ENCODE results near the gene CLK4.

The CLK4 gene

DNA sequence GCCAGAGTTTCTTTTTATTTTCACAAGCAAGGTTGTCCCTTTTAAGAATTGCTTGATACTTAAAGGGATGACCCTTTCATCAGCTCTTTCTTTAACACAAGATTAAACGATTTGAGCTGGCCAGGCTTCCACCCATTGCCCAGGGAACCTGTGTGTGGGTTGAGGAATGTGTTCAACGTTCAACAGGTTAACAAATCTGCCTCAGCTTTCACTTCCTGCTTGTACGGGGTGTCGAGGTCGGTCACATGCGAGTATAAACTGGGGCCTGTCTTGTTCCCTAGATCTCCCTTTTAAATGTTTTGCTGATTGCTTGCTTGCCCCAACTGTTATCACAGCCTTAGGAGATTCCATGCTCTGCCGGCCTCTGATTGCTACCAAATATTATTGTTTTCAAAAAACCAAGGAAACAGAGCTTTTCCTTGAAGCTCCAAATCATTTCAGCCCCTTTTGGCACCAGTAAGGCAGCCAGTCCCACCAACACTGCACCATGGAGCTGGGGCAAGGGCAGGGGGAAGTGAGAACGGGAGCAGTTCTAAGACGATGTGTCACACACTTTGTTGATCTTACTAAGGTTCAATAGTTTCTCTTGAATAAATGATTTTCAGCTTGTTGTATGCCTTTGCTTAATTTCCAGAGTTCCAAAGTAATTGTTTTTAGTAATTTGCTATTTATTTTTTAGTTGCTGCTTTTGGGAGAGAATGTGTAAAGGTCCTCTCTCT is 10.7 kb upstream of the CLK4 start:
- peak in 1 of 56 donors; percentile 8 for DNase-seq

DNA sequence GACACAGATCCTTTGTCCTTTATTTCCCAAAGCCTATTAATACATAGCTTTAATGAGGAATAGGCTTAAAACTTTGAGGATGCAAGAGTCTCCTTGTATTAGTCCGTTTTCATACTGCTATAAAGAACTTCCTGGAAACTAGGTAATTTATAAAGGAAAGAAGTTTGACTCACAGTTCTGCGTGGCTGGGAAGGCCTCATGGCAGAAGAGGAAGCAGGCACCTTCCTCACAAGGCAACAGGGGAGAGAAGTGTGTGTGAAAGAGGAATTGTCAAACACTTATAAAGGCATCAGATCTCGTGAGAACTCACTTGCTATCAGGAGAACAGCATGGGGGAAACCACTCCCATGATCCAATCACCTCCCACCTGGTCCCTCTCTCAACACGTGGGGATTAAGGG is 5.4 kb upstream of the CLK4 start:
- no peak for DNase-seq

DNA sequence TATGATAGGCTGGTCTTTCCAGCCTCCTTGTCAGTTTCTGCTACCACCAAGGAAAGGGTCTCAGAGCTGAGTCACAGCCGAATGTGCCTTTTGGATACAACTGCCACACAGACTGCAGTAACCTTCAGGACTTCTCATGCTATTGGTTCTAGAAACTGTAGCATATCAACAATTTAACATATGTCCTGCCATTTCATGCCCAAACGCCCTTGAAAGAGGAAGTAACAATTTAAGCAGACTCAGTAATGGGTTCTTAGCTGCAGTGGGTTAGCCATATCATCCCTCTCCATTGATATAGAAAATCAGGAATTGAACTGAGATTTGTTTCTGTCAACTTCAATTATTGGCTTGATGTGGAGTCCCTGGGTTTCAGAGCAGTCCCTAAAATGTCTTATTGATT is 4.1 kb upstream of the CLK4 start:
- DNase-seq: no peak

DNA sequence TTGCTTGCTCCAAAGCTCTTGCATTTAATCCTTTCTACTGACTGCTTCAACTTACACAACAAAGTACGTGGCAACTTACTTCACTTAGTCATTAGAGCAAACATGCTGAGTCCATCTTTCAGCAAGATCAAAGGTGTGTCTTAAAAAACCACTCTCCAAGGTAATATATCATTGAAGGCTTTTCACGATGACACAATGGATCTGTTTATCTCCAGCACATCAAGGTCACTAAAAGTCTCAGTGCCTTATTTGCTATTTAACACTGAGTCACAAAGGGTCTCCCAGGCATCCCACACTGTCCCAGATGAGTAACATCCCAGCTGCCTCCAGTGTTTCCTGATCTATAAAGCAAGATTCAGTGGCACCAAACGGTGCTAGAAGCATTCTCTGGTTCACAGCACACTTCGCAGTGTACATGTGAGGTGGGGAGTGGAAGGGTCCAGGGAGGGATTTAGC is 3.7 kb upstream of the CLK4 start:
- DNase-seq: no peak

DNA sequence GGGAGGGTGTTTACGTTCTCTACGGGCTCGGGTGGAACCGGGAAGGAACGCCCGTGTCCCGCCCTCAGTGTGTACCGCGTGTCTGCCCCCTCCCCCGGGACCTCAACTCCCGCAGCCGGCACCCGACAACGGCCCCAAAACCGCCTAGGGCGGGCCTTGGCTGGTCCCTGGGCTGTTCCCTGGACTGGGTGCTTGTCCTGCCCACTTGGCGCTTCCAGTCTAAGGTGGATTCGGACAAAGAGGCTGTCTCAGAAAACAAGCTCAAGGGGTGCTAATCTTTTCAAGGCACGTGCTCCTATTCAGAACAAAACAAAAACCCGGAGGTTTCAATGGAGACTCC is 379 bp upstream of the CLK4 start:
- no peak for DNase-seq

DNA sequence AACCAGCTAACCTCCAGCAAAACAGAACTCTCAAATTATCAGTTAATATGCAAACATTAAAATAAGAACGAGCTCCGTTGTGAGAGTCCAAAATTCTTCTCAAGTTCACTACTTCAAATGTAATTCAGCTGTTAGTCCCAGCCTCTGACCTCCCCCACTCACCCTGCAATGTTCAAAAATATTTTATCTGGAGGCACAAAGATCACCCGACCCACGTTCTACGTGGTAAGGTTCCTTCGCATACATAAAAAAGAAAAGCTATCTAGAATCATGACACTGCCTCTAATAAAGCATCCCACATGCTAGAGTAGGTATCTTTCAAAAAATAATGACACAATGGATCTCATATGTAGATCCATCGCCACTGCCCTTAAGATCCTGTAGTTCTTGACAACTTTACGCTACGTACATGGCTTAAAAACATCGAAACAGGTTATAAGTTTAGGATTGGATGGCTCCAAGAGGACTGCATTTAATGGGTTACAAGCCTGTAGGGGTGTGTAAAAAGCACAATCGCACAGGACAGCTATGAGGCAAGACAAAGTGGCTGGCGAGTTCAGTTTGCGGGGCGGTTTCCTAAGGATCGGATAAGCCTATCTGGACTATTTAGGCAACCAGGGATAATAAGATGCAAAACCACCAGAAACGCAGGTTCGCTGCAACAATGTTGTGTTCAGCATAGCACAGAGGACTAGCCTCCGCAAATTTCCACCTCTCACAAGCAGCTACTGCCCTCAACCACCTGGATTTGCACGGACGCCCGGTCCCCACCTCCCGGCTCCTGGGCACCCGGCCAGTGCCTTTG is 969 bp downstream of the CLK4 start:
- DNase-seq: peak in 2 of 56 donors; percentile 51 to 66

DNA sequence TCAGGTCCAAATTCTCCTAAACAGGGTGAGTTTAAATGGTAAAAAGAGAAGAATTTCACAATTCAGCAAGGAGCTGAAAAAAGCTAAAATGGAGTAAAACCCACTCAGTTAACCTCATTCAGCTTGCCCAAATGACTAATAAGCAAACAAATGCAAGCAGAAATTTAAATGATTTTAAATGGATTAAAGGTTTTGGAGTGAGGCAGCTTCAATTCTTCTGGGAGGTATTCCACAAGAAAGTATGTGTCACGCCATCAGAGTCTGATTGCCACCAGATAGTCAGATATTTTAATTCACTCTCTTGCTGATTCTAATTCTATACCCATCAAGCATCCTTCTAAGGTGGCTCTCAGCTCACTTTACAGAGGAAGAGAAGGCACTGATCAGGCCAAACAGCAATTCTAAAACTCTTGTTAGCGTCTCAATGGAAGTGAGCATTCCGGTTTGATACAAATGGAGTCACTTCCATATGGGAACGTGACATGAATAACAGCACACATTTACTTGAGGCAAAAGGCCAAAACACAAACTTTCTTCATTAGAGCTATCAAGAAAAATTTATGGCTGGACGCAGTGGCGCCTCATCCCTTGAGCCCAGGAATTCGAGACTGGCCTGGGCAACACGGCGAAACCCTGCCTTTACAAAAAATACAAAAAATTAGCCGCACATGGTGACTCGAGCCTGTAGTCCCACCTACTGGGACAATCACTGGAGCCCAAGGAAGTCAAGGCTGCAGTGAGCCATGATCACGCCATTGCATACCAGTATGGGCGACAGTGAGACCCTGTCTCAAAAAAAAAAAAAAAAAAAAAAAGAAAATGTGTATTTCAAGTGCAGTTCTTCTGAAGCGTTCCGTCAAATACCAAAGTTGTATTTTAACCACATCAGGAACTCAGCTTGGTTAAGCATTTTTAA is 2.0 kb downstream of the CLK4 start:
- no peak for DNase-seq

DNA sequence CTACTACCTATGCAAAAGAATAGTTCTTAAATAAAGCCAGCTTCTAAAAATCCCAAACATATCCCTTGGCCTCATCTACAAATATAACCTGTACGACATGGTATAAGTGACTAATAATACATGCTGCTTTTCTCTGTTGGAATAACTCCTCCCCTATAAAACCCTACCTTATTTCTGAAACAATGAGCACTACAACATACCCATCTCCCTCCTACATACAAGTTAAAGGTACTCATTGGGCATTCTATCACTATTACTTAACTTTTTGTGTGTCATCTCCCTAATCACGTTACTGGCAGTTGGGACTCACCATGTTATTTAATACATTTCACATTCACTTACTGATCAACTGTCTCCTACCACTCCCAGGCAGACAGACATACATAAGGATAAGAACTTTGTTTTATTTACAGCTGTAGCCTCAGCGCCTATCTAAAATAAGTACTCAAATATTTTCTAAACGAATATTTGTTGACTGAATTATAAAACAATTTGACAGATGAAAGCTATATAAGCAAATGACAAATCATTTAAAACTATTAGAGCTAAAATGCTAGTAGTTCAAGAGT is 4.1 kb downstream of the CLK4 start:
- no peak for DNase-seq

DNA sequence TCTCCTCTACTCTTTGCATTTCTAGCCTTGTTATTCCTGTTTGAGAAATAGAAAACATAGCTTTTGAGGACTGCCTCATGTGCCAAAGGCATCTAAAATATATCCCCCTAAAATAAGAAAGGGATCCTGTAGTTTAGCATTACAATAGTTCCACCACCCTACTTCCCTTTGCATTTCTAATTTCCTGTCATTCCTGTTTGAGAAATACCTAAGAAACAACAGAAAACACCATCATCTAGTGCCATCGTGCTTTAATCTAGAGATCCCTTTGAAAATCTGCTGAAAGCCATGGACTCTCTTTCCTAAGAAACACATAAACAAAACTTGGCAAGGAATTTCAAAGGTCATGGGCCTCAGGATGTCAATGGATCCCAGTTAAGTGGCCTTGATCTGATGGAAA is 7.5 kb downstream of the CLK4 start:
- DNase-seq: no peak

DNA sequence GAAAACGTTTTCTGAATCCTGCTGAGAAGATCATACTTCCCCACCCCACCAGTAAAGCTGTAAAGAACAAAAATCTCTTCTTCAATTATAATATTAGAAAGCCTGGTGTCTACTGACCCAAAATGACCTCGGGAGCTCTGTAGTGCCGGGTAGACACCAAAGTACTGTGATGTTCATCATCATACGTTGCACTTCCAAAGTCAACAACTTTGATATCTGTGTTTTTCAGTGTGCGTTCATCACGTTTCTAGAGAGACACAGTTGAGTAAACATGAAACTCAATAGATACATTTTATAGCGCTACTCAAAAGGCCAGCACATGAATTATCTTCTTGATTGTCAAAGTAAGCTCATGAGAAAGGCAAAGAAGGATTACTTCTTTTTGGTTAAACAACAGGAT is 14.6 kb downstream of the CLK4 start:
- no peak for DNase-seq

DNA sequence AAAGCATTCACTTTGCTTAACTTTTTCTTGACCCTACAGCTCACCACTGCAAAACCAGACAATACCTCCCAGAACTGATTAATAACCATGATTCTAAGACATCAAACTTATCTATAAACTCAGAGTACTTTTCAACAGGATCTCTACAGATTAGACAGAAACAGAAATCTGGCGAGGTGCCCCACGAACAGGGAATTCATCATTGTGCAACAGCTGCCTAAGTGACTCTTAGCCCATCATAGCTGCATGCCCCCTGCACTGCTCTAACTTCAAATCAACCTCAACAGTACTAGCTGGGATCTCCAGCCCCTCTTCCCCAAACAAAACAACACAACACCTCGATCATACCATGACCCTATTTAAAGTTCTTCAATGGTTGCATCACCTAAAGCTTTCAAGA is 20.6 kb downstream of the CLK4 start:
- DNase-seq: no peak

DNA sequence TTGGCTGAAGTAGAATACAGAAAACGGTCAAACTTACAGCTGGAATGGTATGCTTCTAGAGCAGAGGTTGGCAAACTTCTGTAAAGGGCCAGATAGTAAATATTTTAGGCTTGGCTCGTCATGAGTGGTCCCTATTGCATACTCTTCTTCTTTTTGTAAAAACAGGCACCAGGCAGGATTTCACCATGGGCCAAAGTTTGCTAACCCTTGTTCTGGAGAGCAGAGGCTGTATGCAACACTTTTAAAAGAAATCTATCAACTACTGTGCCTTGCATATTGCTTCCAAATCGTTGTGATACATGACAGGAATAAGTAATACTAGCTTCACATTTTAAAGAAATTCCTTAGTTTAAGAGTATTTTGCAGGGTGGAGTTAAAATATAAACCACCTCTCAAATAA is 21.1 kb downstream of the CLK4 start:
- DNase-seq: no peak

DNA sequence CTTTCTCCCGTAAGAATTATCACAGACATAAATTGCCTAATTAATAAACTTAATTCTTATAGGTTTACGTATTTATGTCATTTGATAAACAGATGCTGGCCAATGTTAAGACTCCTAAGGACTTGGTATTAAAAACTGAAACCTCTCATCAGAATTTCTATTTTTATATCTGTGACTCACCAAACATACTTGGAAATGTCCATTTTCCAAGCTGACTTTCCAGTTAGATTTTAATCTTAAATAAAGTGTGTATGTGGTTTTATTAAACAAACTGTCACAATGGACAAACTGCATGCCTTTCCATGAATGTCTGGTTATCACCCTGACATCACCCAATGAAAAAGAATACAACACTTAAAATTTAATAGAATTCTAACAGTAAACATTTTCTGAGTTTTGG is 24.1 kb downstream of the CLK4 start:
- DNase-seq: no peak

DNA sequence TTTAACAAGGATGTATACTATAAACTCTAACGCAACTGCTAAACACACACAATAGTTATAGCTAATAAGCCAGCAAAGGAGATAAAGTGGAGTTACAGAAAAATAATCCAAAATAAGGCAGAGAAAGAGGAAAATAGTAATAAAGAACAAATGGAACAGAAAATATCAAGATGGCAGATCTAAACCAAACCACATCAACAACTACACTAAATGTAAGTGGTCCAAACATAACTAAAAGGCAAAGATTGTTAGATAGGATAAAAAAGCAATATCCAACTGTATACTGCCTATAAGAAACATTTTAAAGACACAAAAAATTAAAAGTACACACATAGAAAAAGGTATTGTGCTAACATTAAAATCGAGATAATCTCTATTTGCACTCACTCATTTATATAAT is 31.1 kb downstream of the CLK4 start:
- no peak for DNase-seq

DNA sequence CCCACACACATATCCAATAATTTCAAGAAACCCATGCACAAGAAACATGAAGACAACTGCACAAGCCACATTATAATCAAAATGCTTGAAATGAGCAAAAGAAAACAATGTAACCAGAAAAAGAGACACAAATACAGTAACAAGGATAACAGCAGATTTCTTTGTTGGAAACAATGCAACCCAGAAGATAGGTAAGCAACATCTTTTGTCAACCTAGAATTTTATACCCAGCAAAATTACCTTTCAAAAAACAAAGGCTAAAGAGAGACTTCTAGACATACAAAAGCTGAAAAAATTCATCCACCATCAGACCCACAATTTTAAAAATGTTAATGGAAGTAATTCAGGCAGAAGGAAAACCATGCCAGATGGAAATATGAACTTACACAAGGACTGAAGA is 31.7 kb downstream of the CLK4 start:
- DNase-seq: no peak

DNA sequence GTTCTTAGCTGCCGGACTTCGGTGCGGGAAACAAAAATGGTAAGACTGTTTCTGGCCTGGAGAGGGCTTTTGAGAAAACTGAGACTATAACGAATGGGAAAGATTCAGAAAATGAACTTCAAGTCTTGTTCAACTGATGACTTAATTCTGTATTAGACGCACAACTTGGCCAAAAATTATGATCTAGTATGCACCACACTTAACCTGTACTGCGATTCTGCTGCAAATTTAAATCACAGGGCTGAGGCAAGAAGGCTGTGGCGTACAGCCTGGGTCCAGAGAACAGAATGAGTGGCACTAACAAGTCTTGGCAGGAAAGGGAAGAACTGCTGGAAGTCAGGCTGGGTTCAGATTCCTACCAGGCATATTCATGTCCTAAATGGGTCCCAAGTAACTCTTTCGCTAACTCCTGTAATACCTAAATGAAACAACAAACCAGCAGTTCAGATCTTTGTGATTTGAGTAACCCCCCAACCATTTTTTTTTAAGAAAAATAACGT is 35.9 kb downstream of the CLK4 start:
- DNase-seq: peak in 1 of 56 donors; percentile 6

DNA sequence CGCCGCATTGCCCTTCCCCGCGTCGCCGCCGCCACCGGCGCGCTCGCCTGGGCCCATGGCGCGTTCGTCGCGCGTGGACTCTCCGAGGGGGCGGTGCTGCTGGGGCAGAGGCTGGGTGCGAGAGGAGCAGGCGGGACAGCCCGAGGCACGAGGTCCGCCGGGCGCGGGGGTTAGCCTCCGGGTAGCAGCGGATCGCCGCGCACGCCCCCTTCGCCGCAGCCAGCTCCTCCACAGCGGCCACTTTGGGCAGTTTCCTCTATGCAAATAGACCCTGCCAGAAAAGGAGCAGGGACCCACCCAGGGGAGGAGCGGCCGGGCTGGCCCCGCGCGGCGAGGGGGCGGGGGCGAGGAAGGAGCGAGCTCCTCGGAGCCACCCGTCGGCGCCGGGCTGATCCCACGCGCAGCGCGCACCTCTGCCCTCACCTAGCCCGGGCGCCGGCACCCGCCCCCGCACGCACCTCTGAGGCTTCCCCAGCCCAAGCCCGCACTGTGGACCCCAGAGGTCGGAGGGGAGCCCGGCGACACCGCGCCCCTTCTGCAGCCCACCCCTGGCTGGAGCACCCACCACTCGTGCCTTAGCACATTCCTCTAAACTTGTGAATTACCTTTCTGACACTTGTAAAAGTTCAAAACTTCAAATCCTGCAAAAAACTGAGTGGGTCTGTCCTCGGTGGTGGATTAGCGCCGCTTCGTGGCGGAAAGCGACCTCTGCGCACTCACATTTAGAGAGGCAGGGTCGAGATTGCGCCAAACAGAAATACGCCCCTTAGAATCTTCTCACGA is 36.5 kb downstream of the CLK4 start, which contains the start of gene COL23A1:
Gene COL23A1 (minus strand): TSS at position 253 of the 783 bp plus-strand sequence.
- peak in 20 of 56 donors; percentile 10 to 74 (median 24) for DNase-seq

DNA sequence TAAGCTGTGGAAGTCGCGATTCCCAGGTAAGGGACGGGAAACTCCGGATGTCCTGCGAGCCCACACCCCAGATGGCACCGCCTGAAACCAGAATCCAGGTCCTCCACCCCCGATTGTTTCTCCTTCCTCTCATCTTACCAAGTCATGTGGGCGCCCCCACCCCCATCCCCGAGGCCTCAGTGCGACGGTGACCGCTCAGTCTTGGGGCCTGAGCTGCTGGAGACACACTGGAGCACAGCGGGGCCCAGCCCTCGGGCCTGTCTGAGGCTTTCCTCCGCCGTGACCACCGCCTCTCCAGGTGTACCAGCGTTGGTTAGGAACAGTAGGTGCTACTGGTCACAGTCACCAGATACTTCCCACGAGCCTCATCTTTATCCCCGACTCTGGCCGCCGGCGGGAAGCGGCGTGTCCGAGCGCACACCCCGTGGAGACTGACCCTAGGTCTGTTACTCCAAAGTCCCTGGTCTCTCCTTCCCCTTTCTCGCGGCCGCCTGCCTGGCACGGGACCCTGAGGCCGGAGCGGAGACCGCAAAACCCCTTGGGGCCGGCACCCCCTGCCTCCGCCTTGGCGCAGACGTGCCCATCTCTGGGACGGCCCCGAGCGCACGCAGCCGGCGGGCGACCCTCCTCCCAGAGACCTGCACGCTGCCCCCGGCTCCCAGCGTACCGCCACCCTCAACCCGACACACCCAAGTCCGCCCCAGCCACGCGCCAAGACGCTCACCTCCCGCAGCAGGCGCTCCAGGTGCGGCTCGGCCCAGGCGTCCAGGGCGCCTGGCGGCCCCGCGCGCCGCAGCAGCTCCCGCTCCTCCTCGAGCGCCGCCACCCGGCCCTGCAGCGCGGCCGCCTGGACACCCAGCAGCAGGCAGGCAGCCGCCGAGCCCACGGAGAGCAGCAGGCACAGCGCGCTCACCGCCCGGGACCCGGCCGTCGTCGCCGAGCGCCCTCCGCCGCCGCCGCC is 37.4 kb downstream of the CLK4 start:
- peak in 4 of 56 donors; percentile 15 to 47 (median 43) for DNase-seq

DNA sequence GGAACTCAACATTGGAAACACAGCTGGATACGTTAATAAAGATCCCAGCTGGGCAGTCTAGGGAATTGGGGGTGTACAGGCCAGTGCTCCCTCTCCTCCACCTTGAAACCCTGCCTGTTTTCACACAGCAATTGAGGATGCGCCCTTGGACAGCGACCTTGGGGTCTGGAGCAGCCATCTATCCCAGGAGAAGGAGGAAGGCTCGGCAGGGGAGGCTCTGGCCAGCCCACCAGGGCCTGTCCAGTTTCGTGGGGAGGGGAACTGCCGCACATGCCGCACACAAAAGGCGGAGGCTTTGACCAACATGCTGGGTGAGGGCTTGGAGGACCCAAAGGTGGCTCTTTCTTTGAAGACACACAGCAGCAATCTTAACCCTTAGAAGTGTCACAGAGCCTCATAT is 38.1 kb downstream of the CLK4 start:
- no peak for DNase-seq
